Uterus (tissue), 4 donors: Measurements from ENCODE around the gene SCAPER. TPM values are rescaled to one million over a fixed set of nuclear protein-coding genes. Genes with fewer than 3 reads are reported as not detected.
"Not testable (repeated sequence)": the region's sequence is repeated elsewhere in the genome, so short reads cannot be mapped to it uniquely, and the experiment has no call there.

Experiments used
- DNase-seq, 2 donors: peaks; one replicate each; pipeline ENCODE4 v3.0.0-alpha.2; 2019 to 2020
- H3K27ac ChIP-seq, 2 donors: fragments of 200-600 bp; sonication (generic); 1 replicate in 1 of 2; 2 replicates in 1 of 2; pipeline ENCODE4 v1.5.1; 2016 to 2018
- H3K27me3 ChIP-seq, 2 donors: fragments of 200-600 bp; sonication (generic); one replicate each; pipeline ENCODE4 v1.5.1; 2018 to 2019; ENCODE audit warnings: control low read depth in 1 of 2
- H3K36me3 ChIP-seq, 2 donors: fragments of 200-600 bp; sonication (generic); one replicate each; pipeline ENCODE4 v1.5.1; 2019; ENCODE audit warnings: control low read depth in 1 of 2
- H3K4me1 ChIP-seq, 2 donors: fragments of 200-600 bp; sonication (generic); one replicate each; pipeline ENCODE4 v1.5.1; 2018 to 2019; ENCODE audit warnings: control low read depth in 1 of 2
- H3K4me3 ChIP-seq, 2 donors: fragments of 200-600 bp; sonication (generic); 1 replicate in 1 of 2; 2 replicates in 1 of 2; pipeline ENCODE4 v1.5.1; 2018 to 2019; ENCODE audit warnings: mild to moderate bottlenecking in 1 of 2
- H3K9me3 ChIP-seq, 2 donors: fragments of 200-600 bp; sonication (generic); one replicate each; pipeline ENCODE4 v1.5.1; 2019; ENCODE audit warnings: control low read depth in 1 of 2
- POLR2A ChIP-seq, 2 donors: fragments of 450-650 bp; IDR thresholded peaks; one replicate each; pipeline ENCODE4 v1.6.1; 2016; ENCODE audit warnings: antibody characterized with exemption in 2 of 2, mild to moderate bottlenecking in 1 of 2, moderate library complexity in 1 of 2
- intact Hi-C: fragments of 100-400 bp; cut with DNase I; formaldehyde crosslinking; loops from one replicate; pipeline ENCODE4 v1.15.1; 2023; ENCODE audit warnings: low total_unique reads
- microRNA-seq: library from miRNA; unstranded; fragments of <30 nt; microRNA quantifications from one replicate; pipeline ENCODE4, GENCODE V29; 2016; ENCODE audit warnings: borderline microRNAs expressed, borderline replicate concordance
- small RNA-seq: library from RNA; depleted of rRNA; stranded (forward); fragments of <200 nt; gene quantifications from one replicate; pipeline ENCODE3, GENCODE V24; 2016
- total RNA-seq, 4 donors: library from RNA; depleted of rRNA in 3 of 4; stranded (reverse); fragments of >200 nt in 3 of 4; gene quantifications; one replicate each; pipeline versions ENCODE4 v1.1.0 to v1.2.4, GENCODE V29; 2014 to 2023
- TF ChIP-seq, protein P1 (sequence below), 4 experiments: fragments of 200-600 bp in 2 of 4; fragments of 450-650 bp in 2 of 4; sonication (generic) in 2 of 4; IDR thresholded peaks; one replicate each; pipeline ENCODE4 v1.5.1; 2016 to 2019; ENCODE audit warnings: antibody characterized with exemption in 4 of 4, mild to moderate bottlenecking in 2 of 4, moderate library complexity in 1 of 4
- donor health status: DM: yes; HTN: yes; CAD: no.

Gene SCAPER
- total RNA-seq, 4 donors from 2014 or later: 10.6 to 74.2 (median 32.9) TPM

DNA sequence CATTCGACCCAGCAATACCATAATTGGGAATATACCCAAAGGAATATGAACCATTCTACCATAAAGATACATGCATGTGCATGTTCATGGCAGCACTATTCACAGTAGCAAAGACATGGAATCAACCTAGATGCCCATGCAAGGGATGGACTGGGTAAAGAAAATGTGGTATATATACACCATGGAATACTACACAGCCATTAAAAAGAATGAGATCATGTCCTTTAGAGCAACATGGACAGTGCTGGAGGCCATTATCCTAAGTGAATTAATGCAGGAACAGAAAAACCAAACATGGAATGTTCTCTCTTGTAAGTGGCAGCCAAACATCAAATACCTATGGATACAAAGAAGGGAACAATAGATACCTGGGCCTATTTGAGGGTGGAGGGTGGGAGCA is 601.2 kb downstream of the SCAPER start:
- Histone ChIP-seq H3K27ac (no peak overlapping the region), H3K36me3 (no peaks in the 10 kb centered on the region), H3K4me3 (no peak overlapping the region), H3K27me3 (no peaks in the 10 kb centered on the region), H3K4me1 (no peaks in the 10 kb centered on the region), H3K9me3 (no peaks in the 10 kb centered on the region)
- no peak for TF ChIP-seq POLR2A (IDR thresholded peaks at IDR 0.05)
- TF ChIP-seq, protein P1, sequence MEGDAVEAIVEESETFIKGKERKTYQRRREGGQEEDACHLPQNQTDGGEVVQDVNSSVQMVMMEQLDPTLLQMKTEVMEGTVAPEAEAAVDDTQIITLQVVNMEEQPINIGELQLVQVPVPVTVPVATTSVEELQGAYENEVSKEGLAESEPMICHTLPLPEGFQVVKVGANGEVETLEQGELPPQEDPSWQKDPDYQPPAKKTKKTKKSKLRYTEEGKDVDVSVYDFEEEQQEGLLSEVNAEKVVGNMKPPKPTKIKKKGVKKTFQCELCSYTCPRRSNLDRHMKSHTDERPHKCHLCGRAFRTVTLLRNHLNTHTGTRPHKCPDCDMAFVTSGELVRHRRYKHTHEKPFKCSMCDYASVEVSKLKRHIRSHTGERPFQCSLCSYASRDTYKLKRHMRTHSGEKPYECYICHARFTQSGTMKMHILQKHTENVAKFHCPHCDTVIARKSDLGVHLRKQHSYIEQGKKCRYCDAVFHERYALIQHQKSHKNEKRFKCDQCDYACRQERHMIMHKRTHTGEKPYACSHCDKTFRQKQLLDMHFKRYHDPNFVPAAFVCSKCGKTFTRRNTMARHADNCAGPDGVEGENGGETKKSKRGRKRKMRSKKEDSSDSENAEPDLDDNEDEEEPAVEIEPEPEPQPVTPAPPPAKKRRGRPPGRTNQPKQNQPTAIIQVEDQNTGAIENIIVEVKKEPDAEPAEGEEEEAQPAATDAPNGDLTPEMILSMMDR (IDR thresholded peaks at IDR 0.05): no peak
- no peak for DNase-seq
- intact Hi-C loops: no loop called here

DNA sequence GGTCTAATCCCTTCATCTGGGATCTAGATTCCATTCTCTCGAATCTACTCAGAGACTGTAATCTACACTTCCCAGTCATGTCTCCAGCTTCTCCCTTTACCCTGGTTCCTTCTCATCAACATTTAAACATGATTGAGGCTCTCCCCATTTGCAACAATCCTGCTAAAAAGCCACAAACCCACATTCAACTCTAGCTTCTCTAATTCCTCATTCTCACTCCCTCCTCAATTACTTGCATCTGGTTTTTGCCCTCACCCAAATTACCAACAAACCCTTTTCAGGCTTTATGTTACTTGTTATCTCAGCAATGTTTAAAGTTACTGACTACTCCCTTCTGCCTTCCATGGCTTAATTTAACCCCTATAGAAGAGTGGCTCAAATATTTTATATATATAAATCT is 605.4 kb downstream of the SCAPER start:
- Histone ChIP-seq H3K4me1 (no peaks in the 10 kb centered on the region), H3K9me3 (no peaks in the 10 kb centered on the region), H3K36me3 (no peaks in the 10 kb centered on the region), H3K27me3 (no peaks in the 10 kb centered on the region), H3K27ac (no peak overlapping the region), H3K4me3 (no peak overlapping the region)
- intact Hi-C loops: no loop called here
- TF ChIP-seq POLR2A (IDR thresholded peaks at IDR 0.05): no peak
- TF ChIP-seq, protein P1 (IDR thresholded peaks at IDR 0.05): no peak
- DNase-seq: no peak

DNA sequence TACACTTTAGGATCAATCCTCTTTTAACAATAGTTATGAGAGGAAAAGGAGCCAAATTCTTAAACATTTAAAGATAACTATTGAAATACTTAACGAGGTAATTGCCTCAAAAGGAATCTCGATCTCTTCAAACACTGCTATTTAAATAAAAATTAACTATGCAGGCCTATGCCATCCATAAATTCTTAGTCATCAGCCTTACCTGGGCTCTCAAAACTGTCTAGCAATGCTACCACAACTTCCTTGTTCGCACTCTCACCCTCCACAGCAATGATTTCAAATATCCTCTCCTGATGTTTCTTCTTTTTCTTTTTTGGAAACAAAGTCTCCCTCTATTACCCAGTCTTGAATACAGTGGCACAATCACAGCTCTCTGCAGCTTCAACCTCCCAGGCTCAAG is 606.2 kb downstream of the SCAPER start:
- no peak for DNase-seq
- TF ChIP-seq, protein P1 (IDR thresholded peaks at IDR 0.05): no peak
- TF ChIP-seq POLR2A (IDR thresholded peaks at IDR 0.05): no peak
- Histone ChIP-seq H3K9me3 (no peaks in the 10 kb centered on the region), H3K27ac (no peak overlapping the region), H3K36me3 (no peaks in the 10 kb centered on the region), H3K4me1 (no peaks in the 10 kb centered on the region), H3K4me3 (no peak overlapping the region), H3K27me3 (no peaks in the 10 kb centered on the region)
- intact Hi-C loops: no loop called here

DNA sequence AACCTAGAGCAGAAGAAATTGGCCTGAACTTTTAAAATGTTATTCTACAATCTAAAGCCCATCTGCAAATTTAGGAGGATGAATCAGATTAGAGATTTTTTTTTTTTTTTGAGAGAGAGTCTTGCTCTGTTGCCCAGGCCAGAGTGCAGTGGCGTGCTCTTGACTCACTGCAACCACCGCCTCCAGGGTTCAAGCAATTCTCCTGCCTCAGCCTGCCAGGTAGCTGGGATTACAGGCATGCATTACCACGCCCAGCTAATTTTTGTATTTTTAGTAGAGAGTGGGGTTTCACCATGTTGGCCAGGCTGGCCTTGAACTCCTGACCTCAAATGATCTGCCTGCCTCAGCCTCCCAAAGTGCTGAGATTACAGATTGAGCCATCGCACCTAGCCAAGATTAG is 607.2 kb downstream of the SCAPER start:
- H3K36me3 ChIP-seq, H3K27me3 ChIP-seq, H3K27ac ChIP-seq, H3K9me3 ChIP-seq, intact Hi-C loops, H3K4me3 ChIP-seq, H3K4me1 ChIP-seq, DNase-seq: not testable (repeated sequence)

Small RNA genes lying within 50 kb of the gene (microRNA-seq; reads per million reads assigned to microRNA genes)
- not detected for gene MIR3713

Small RNA genes lying within 50 kb of the gene (small RNA-seq; reads per million reads assigned to genes)
- not detected for gene AC090751.1
- not detected for gene MIR3713

Other genes starting within 250 kb of the SCAPER start
- 100 to 1,000 TPM in 1 of 4 donors, 10 to 100 TPM in 3; 26.1 to 108 (median 46.7) TPM for gene RCN2, start 26.4 kb upstream of the SCAPER start, total RNA-seq
- 1 to 10 TPM in 3 of 4 donors, not detected in 1; 1.3 to 10.0 (median 4.7) TPM for gene PSTPIP1, start 89.8 kb upstream of the SCAPER start, total RNA-seq
- 100 to 1,000 TPM in 2 of 4 donors, 10 to 100 TPM in 2; 62.0 to 446 (median 114) TPM for gene TSPAN3, start 165.8 kb upstream of the SCAPER start, total RNA-seq